ENCODE results near the gene GP1BB.

GP1BB gene

DNA sequence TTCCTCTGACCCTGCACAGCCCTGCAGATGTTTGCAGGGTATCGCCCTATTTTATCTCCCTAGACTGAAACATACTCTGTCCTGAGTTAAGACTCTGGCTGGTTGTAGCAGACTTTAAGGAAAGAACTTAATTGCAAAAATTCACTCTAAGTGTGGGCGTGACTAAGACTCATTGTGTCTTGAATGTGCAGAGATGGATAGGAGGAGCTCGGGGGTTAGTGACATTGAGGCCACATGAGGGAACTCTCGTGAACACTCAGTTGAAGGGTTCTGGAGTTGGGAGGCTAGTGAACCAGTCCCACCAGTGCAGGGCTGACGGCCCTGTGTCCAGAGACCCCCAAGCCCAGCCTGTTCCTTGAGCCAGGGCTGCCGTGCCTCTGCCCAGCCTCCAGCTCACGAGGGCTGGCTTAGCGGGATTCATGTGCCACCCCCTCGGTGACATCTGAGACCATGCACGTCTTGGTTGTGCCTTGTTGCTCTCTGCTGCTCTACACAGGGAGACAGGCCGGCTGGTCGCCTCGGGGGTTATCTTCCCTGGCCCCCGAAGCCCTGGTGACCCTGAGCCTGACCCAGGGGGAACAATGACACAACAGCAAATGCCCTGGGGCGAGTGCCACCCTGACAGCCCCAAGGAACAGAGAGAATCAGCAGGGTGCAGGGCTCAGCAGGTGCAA is 25.8 kb downstream of the GP1BB start:
- H3K4me3 ChIP-seq (ENCODE audit: control insufficient read depth, low read depth, low read length): no peak overlapping the region
- TF ChIP-seq, protein P1, sequence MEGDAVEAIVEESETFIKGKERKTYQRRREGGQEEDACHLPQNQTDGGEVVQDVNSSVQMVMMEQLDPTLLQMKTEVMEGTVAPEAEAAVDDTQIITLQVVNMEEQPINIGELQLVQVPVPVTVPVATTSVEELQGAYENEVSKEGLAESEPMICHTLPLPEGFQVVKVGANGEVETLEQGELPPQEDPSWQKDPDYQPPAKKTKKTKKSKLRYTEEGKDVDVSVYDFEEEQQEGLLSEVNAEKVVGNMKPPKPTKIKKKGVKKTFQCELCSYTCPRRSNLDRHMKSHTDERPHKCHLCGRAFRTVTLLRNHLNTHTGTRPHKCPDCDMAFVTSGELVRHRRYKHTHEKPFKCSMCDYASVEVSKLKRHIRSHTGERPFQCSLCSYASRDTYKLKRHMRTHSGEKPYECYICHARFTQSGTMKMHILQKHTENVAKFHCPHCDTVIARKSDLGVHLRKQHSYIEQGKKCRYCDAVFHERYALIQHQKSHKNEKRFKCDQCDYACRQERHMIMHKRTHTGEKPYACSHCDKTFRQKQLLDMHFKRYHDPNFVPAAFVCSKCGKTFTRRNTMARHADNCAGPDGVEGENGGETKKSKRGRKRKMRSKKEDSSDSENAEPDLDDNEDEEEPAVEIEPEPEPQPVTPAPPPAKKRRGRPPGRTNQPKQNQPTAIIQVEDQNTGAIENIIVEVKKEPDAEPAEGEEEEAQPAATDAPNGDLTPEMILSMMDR (conservative IDR thresholded peaks at IDR 0.05; ENCODE audit: control insufficient read depth, insufficient read depth, low read depth, low read length): no peak
- DNase-seq (ENCODE audit: low read depth): no peak

DNA sequence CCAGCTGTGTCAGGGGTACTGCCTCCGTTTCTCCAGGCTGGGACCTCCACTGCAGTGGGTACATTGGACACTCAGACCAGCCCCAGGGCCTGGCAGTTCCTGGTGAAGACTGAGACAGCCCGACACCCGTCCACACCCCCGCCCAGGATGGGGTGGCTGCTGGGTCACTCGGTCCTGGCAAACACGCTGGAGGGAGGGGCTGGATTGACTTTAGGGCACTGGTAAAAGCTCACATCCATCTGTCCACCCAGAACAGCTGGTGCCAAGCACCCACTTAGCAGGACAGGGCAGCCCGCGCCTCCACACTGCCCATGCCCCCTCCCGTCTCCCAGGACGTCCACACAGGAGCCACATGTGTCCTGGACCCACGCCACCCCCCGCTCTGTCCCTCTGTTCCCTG is 26.5 kb downstream of the GP1BB start:
- TF ChIP-seq, protein P1 (conservative IDR thresholded peaks at IDR 0.05; ENCODE audit: control insufficient read depth, insufficient read depth, low read depth, low read length): no peak
- DNase-seq (ENCODE audit: low read depth): no peak
- H3K4me3 ChIP-seq (ENCODE audit: control insufficient read depth, low read depth, low read length): no peak overlapping the region

DNA sequence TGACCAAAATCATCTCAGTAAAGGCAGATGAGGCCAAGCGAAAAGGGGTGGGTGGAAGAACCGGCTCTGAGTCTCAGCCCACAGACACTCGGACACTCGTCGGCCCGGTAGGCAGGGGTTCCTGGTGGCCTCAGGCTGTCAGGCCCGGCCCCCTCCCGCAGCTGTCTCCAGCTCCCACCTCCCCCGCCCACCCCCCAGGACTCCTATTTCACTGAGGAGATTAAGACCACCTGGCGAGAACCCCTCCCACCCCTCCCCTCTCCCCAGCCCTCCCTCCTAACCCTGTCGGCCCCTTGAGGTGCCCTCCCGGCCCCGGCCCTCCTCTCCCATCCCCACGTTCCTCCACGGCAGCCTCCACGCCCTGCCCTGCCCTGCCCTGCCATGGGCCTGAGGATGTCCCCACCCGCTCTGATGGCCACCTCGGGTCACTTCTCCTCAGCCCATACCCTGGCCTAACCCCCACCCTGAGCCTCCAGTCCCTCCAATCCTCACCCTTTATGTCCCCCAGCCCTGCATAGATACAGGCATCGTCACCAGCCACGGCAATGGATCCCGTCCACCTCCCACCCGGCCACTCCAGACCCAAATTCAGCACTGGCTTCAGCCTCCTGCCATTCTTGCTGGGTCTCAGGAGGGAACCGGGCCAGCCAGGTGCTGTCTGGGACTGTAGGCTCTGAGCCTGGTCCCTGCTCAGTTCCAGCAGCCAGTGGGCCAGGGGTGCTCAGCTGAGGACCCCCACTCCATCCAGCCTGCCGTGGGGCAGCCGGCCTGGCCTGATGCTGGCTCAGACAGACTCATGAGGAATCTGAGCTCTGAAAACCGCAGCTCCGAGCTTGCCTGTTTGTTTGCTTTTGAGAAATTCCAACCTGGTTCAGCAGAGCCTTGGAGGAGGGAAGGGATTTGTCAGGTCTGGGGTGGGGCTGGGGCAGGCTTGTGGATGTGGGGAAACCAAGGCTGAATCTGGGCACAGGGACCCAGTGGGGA is 27.5 kb downstream of the GP1BB start:
- TF ChIP-seq, protein P1 (conservative IDR thresholded peaks at IDR 0.05; ENCODE audit: control insufficient read depth, insufficient read depth, low read depth, low read length): no peak
- no peak for DNase-seq (ENCODE audit: low read depth)

DNA sequence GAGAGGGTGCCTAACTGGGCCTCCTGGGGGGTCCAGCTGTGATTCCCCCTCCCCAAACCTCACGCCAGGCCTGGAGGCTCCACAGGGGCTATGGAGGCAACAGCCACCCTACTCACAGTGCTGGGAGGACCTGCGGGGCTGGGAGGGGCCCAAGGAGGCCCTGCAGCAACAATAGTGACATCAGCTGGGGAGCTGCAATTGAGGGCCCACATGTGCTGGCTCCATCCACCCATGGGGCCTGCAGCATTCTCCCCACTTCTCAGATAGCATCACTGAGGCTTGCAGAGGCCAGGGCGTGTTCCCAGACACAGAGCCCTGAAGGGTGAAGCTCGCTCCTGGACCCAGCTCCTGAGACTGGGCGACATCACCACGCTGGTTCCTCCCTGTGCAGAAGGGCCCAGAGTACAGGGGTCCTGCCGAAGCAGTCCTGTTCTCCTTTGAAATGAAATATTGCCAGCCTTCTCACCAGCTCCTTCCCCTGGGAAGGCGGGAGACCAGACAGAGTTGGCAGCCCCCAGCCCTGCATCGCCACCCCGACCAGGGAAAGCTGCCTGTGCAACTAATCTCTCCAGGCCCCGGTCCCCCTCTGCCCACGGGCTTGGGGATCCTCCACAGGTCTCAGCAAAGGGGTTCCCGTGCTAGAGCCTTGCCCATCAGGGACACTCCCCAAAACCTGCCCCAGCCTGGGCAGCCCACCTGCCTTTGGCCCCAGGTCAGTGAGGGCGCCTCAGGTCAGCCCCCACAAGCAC is 28.3 kb downstream of the GP1BB start:
- TF ChIP-seq, protein P1 (conservative IDR thresholded peaks at IDR 0.05; ENCODE audit: control insufficient read depth, insufficient read depth, low read depth, low read length): no peak
- H3K4me3 ChIP-seq (ENCODE audit: control insufficient read depth, low read depth, low read length): no peak overlapping the region
- DNase-seq (ENCODE audit: low read depth): no peak

More for the DNA sequence above, 27.5 kb downstream of the GP1BB start:
- no peak overlapping the region for H3K4me3 ChIP-seq (ENCODE audit: control insufficient read depth, low read depth, low read length)

DNA sequence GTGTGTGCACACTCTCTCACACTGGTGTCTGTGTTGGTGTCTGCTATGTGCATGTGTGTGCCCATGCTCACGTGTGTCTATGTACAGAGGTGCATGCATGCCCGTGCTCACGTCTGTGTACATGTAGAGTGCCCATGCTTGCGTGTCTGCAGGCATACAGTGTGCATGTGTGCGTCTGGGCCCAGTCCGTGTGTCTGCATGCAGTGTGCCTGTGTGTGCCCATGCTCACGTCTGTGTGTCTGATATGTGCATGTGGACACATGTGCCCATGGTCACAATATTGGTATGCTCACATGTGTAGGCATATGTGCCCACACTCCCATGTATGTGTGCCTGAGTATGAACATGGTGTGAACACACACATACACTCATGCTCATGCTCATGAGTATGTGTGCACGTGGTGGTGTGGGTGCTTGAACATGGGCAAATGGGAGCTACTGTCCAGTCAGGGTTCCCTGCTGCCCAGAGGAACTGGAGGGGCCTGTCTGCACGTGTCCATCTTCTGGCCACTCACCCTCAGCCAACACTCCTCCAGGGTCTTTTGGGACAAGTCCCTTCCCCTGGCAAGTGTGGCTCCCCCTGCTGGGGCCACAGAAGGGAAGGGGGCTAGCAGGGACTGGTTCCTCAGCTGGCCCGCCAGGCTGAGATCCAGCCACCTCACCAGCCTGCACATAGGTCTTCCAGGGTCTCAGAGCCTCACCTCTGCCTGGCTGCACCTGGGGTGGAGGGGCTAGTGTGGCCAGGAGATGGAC is 29.9 kb downstream of the GP1BB start:
- no peak overlapping the region for H3K4me3 ChIP-seq (ENCODE audit: control insufficient read depth, low read depth, low read length)
- no peak for DNase-seq (ENCODE audit: low read depth)
- TF ChIP-seq, protein P1 (conservative IDR thresholded peaks at IDR 0.05; ENCODE audit: control insufficient read depth, insufficient read depth, low read depth, low read length): no peak

All from fibroblast of mammary gland (primary cell).